Esophagus squamous epithelium (tissue), 4 donors: ENCODE data around the gene BBX.
"Not testable (repeated sequence)": the region's sequence is repeated elsewhere in the genome, so short reads cannot be mapped to it uniquely, and the experiment has no call there.

Experiments
- CTCF ChIP-seq, 6 experiments: fragments of 450-650 bp in 4 of 6; fragments of 200-600 bp in 2 of 6; sonication (generic) in 2 of 6; IDR thresholded peaks; one replicate each; pipeline ENCODE4 v1.5.1; 2016 to 2019; ENCODE audit warnings: antibody characterized with exemption in 6 of 6, mild to moderate bottlenecking in 4 of 6, moderate library complexity in 4 of 6
- POLR2A ChIP-seq, 4 donors: fragments of 450-650 bp; IDR thresholded peaks; one replicate each; pipeline ENCODE4 v1.6.1; 2017; ENCODE audit warnings: antibody characterized with exemption in 4 of 4, mild to moderate bottlenecking in 4 of 4, moderate library complexity in 3 of 4

DNA sequence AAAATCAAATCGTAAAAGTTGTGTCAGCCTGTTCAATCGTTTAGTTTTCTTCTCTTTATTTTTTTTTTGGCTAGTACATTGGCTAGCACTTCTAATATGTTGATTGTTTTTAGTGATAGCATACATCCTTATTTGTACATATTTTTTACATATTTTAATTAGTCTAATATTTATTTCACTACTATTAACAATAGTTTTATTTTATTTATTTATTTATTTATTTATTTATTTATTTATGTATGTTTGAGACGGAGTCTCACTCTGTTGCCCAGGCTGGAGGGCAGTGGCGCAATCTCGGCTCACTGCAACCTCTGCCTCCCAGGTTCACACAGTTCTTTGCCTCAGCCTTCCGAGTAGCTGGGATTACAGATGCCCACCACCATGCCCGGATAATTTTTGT lies 42.5 kb downstream of the BBX start:
- TF ChIP-seq CTCF, POLR2A (IDR thresholded peaks at IDR 0.05): not testable (repeated sequence)
